ENCODE data around the gene TBKBP1.

The TBKBP1 gene

GRCh38 chr17:47693731-47694580 lies at the start of gene TBKBP1:
TBKBP1 (plus strand) TSS chr17:47694161; CDS start chr17:47696113, 1,952 bp downstream.
- DNase-seq (ENCODE audit: low read depth), result no peak
- no peak for TF ChIP-seq CTCF (IDR thresholded peaks at IDR 0.05; ENCODE audit: insufficient read depth, low read depth, low read length, missing control alignments)

GRCh38 chr17:47644324-47644723 lies 49.6 kb upstream of the TBKBP1 start:
- no peak for TF ChIP-seq CTCF (IDR thresholded peaks at IDR 0.05; ENCODE audit: insufficient read depth, low read depth, low read length, missing control alignments)
- no peak overlapping the region for H3K4me3 ChIP-seq (ENCODE audit: low read length)
- DNase-seq (ENCODE audit: low read depth), result no peak

More at GRCh38 chr17:47693731-47694580, at the start of gene TBKBP1:
- H3K4me3 ChIP-seq (ENCODE audit: low read length), result peak within 1 kb of the TSS; percentile 57

GRCh38 chr17:47649153-47649971 lies 44.6 kb upstream of the TBKBP1 start, which contains the start of gene KPNB1:
KPNB1 (plus strand) TSS chr17:47649919; CDS start chr17:47650245, 326 bp downstream.
- peak; percentile 100 for DNase-seq (ENCODE audit: low read depth)
- TF ChIP-seq CTCF (IDR thresholded peaks at IDR 0.05; ENCODE audit: insufficient read depth, low read depth, low read length, missing control alignments), result no peak

GRCh38 chr17:47649972-47650524 lies 43.9 kb upstream of the TBKBP1 start:
- TF ChIP-seq CTCF (IDR thresholded peaks at IDR 0.05; ENCODE audit: insufficient read depth, low read depth, low read length, missing control alignments), result no peak
- H3K4me3 ChIP-seq (ENCODE audit: low read length), result peak overlapping the region; percentile 67
- DNase-seq (ENCODE audit: low read depth), result peak; percentile 58

More at GRCh38 chr17:47649153-47649971, 44.6 kb upstream of the TBKBP1 start, which contains the start of gene KPNB1:
- H3K4me3 ChIP-seq (ENCODE audit: low read length), result peak within 1 kb of the TSS; percentile 82

- peak overlapping the region; percentile 82 for H3K4me3 ChIP-seq (ENCODE audit: low read length)
- DNase-seq (ENCODE audit: low read depth), result peak; percentile 98
- TF ChIP-seq CTCF (IDR thresholded peaks at IDR 0.05; ENCODE audit: insufficient read depth, low read depth, low read length, missing control alignments), result no peak
These were observed 43.1 kb upstream of the TBKBP1 start for GRCh38 chr17:47650525-47651522.

- no peak for TF ChIP-seq CTCF (IDR thresholded peaks at IDR 0.05; ENCODE audit: insufficient read depth, low read depth, low read length, missing control alignments)
- no peak for DNase-seq (ENCODE audit: low read depth)
- H3K4me3 ChIP-seq (ENCODE audit: low read length), result no peak overlapping the region
These were observed 42.3 kb upstream of the TBKBP1 start for GRCh38 chr17:47651704-47652103.

All from epithelial cell of esophagus (primary cell).